KMS-11 (cell line): Measurements from ENCODE around the gene RABEP2.

Experiments
- H2AFZ ChIP-seq: fragments of 200-600 bp; sonication (generic); 2 replicates; pipeline ENCODE4 v1.6.1; 2016; ENCODE audit warnings: antibody characterized with exemption, mixed run types, low read depth
- H3K27ac ChIP-seq: fragments of 200-600 bp; sonication (generic); 2 replicates; pipeline ENCODE4 v1.6.1; 2016; ENCODE audit warnings: mild to moderate bottlenecking, mixed run types
- H3K27me3 ChIP-seq: fragments of 200-600 bp; sonication (generic); 2 replicates; pipeline ENCODE4 v1.6.1; 2017; ENCODE audit warnings: mild to moderate bottlenecking, low read depth, mixed run types, moderate library complexity; ENCODE audit not compliant: insufficient read depth
- H3K36me3 ChIP-seq: fragments of 200-600 bp; sonication (generic); 2 replicates; pipeline ENCODE4 v1.6.1; 2017; ENCODE audit warnings: mild to moderate bottlenecking, mixed run types; ENCODE audit not compliant: insufficient read depth
- H3K4me1 ChIP-seq: fragments of 200-600 bp; sonication (generic); 2 replicates; pipeline ENCODE4 v1.6.1; 2016; ENCODE audit warnings: mild to moderate bottlenecking, low read depth, mixed run types; ENCODE audit not compliant: poor library complexity, severe bottlenecking
- H3K4me2 ChIP-seq: fragments of 200-600 bp; sonication (generic); 2 replicates; pipeline ENCODE4 v1.7.0; 2016; ENCODE audit warnings: mild to moderate bottlenecking, mixed run types
- H3K4me3 ChIP-seq: fragments of 200-600 bp; sonication (generic); IDR thresholded peaks from 2 replicates; pipeline ENCODE4 v1.6.1; 2017; ENCODE audit warnings: low read depth, low read length, mixed read lengths; ENCODE audit not compliant: insufficient read depth
- H3K79me2 ChIP-seq: fragments of 200-600 bp; sonication (generic); 2 replicates; pipeline ENCODE4 v1.6.1; 2016; ENCODE audit warnings: low read depth, mixed run types; ENCODE audit not compliant: insufficient read depth
- H3K9ac ChIP-seq: fragments of 200-600 bp; sonication (generic); 2 replicates; pipeline ENCODE4 v1.6.1; 2016; ENCODE audit warnings: mild to moderate bottlenecking, mixed run types
- H4K20me1 ChIP-seq: fragments of 200-600 bp; sonication (generic); 2 replicates; pipeline ENCODE4 v1.6.1; 2016; ENCODE audit warnings: mild to moderate bottlenecking, mixed run types; ENCODE audit not compliant: insufficient read depth
- TF ChIP-seq, protein P1 (sequence below): fragments of 200-600 bp; sonication (generic); conservative IDR thresholded peaks from 2 replicates; pipeline ENCODE4 v1.6.1; 2017; ENCODE audit warnings: low read depth, mild to moderate bottlenecking, antibody characterized with exemption, low read length, moderate library complexity, mixed read lengths

Gene RABEP2

DNA sequence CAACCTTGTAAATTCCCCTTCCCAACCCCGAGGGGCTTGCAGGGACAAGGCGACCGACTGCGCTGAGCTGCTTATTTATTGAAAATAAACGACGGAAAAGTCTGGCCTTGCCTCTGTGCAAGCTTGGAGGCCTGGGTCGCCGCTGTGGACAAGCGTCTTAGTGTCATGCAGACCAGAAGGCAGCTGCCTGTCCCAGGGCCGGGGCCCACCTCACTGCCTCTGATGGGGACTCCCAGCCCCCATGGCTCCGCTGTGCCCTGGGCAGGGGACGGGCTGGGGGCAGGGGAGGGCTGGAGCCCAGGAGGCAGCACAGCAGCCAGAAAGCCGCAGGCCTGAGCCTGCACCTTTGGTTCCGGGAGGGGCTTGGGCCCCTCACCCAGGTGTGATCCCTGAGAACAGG is 20.7 kb downstream of the RABEP2 start:
- no peak overlapping the region for H3K9ac ChIP-seq
- H3K4me3 ChIP-seq: no peak overlapping the region
- H3K4me1 ChIP-seq: no peaks in the 10 kb centered on the region
- H3K79me2 ChIP-seq: no peaks in the 10 kb centered on the region
- no peak overlapping the region for H3K27ac ChIP-seq
- no peaks in the 10 kb centered on the region for H4K20me1 ChIP-seq
- no peaks in the 10 kb centered on the region for H3K36me3 ChIP-seq
- no peak overlapping the region for H3K4me2 ChIP-seq
- H2AFZ ChIP-seq: no peak overlapping the region
- H3K27me3 ChIP-seq: no peaks in the 10 kb centered on the region
- TF ChIP-seq, protein P1, sequence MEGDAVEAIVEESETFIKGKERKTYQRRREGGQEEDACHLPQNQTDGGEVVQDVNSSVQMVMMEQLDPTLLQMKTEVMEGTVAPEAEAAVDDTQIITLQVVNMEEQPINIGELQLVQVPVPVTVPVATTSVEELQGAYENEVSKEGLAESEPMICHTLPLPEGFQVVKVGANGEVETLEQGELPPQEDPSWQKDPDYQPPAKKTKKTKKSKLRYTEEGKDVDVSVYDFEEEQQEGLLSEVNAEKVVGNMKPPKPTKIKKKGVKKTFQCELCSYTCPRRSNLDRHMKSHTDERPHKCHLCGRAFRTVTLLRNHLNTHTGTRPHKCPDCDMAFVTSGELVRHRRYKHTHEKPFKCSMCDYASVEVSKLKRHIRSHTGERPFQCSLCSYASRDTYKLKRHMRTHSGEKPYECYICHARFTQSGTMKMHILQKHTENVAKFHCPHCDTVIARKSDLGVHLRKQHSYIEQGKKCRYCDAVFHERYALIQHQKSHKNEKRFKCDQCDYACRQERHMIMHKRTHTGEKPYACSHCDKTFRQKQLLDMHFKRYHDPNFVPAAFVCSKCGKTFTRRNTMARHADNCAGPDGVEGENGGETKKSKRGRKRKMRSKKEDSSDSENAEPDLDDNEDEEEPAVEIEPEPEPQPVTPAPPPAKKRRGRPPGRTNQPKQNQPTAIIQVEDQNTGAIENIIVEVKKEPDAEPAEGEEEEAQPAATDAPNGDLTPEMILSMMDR: no peak

DNA sequence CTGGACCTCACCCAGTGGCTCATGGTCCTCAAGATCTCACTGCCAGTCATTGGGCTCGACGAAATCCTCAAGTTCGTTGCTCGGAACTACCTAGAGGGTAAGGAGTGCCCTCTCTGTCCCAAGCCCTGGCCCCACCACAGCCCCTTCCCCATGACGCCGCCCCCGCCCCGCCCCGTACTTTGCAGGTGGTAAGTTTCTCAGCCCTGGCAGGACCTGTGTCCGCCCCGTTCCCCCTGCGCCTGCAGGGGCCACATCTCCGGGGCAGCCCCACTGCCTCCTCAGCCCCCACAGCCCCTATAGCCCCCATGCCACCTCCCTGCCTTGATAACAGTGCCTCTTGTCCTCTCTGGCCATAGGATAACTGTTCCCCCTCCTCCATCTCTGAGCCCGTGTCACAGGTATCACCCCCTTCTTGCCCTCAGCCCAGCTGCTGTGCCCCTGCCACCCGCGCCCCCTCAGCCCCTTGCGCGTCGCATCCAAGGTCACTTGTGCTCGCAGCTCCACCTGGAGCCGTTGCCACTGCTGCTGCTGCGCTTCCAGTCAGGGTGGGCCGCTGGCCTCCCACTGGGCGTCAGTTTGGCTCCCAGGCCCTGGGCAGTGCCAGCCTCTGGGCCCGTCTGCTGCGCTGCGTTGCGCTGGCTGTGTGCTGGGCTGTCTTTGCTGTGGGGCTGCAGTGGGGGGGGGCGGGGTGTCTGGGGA is 21.5 kb downstream of the RABEP2 start:
- Histone ChIP-seq H4K20me1 (no peaks in the 10 kb centered on the region), H3K4me3 (no peak overlapping the region), H3K79me2 (no peaks in the 10 kb centered on the region), H3K27ac (no peak overlapping the region), H3K4me2 (no peak overlapping the region), H3K36me3 (no peaks in the 10 kb centered on the region), H3K9ac (no peak overlapping the region), H3K4me1 (no peaks in the 10 kb centered on the region), H2AFZ (no peak overlapping the region), H3K27me3 (no peaks in the 10 kb centered on the region)
- TF ChIP-seq, protein P1: no peak

DNA sequence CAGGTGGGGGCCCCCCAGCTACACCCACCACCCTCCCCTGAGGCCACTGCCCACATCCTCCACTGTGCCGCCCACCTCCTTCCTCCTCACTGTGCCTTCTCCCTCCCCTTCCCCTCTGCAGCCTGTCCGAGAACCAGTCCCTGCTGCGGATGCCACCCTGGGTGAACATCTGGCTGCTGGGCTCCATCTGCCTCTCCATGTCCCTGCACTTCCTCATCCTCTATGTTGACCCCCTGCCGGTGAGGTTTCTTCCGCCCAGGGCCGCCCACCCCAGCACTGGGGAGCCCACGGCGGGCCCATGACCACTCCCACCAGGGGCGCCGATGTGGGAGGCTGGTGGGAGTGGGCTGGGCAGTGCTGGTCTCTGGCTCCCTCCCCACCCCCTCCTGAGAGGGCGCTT is 22.1 kb downstream of the RABEP2 start:
- Histone ChIP-seq H3K27ac (no peak overlapping the region), H3K4me3 (no peak overlapping the region), H3K4me2 (no peak overlapping the region), H3K9ac (no peak overlapping the region), H2AFZ (no peak overlapping the region), H3K27me3 (no peaks in the 10 kb centered on the region), H3K79me2 (no peaks in the 10 kb centered on the region), H3K36me3 (no peaks in the 10 kb centered on the region), H4K20me1 (no peaks in the 10 kb centered on the region), H3K4me1 (no peaks in the 10 kb centered on the region)
- TF ChIP-seq, protein P1: no peak

DNA sequence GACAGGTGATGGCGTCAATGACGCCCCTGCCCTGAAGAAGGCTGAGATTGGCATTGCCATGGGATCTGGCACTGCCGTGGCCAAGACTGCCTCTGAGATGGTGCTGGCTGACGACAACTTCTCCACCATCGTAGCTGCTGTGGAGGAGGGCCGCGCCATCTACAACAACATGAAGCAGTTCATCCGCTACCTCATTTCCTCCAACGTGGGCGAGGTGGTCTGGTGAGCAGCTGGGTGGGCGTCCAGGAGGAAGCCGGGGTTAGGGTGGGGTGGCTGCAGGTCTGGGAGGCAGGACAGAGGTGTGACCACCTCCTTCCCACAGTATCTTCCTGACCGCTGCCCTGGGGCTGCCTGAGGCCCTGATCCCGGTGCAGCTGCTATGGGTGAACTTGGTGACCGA is 23.2 kb downstream of the RABEP2 start:
- TF ChIP-seq, protein P1: no peak
- Histone ChIP-seq H3K9ac (no peak overlapping the region), H3K79me2 (no peaks in the 10 kb centered on the region), H3K36me3 (no peaks in the 10 kb centered on the region), H3K27me3 (no peaks in the 10 kb centered on the region), H3K4me3 (no peak overlapping the region), H3K4me1 (no peaks in the 10 kb centered on the region), H2AFZ (no peak overlapping the region), H4K20me1 (no peaks in the 10 kb centered on the region), H3K27ac (no peak overlapping the region), H3K4me2 (no peak overlapping the region)
